GM21367 (cell line): ENCODE data around the gene GPHA2.

ENCODE experiments used
- ATAC-seq: cut with Tn5 transposase; IDR thresholded peaks from one replicate; pipeline ENCODE4 v1.9.1; 2021; ENCODE audit not compliant: unreplicated experiment

The GPHA2 gene

GRCh38 chr11:64911689-64912088 is 24.0 kb downstream of the GPHA2 start:
- ATAC-seq: no peak

- no peak for ATAC-seq
These were observed 24.6 kb downstream of the GPHA2 start for GRCh38 chr11:64911142-64911541.

GRCh38 chr11:64910451-64911093 is 25.1 kb downstream of the GPHA2 start:
- no peak for ATAC-seq

- ATAC-seq: no peak
These were observed 25.9 kb downstream of the GPHA2 start for GRCh38 chr11:64909653-64910343.

- ATAC-seq: no peak
These were observed 26.9 kb downstream of the GPHA2 start for GRCh38 chr11:64908766-64909165.

GRCh38 chr11:64906314-64906635 is 29.4 kb downstream of the GPHA2 start:
- ATAC-seq: no peak

GRCh38 chr11:64905516-64906313 is 30.0 kb downstream of the GPHA2 start:
- no peak for ATAC-seq

- ATAC-seq: no peak
These were observed 32.3 kb downstream of the GPHA2 start for GRCh38 chr11:64903291-64903833.

- ATAC-seq: no peak
These were observed 33.4 kb downstream of the GPHA2 start for GRCh38 chr11:64902102-64902900.

- no peak for ATAC-seq
These were observed 34.9 kb downstream of the GPHA2 start for GRCh38 chr11:64900774-64901173.

- no peak for ATAC-seq
These were observed 35.4 kb downstream of the GPHA2 start for GRCh38 chr11:64900263-64900678.

GRCh38 chr11:64898541-64898940 is 37.2 kb downstream of the GPHA2 start:
- ATAC-seq: no peak

GRCh38 chr11:64898076-64898445 is 37.6 kb downstream of the GPHA2 start:
- ATAC-seq: no peak

- no peak for ATAC-seq
These were observed 38.2 kb downstream of the GPHA2 start for GRCh38 chr11:64897381-64898075.

- ATAC-seq: no peak
These were observed 39.2 kb downstream of the GPHA2 start for GRCh38 chr11:64896448-64897022.

GRCh38 chr11:64894812-64895452 is 40.8 kb downstream of the GPHA2 start:
- ATAC-seq: no peak

- no peak for ATAC-seq
These were observed 41.5 kb downstream of the GPHA2 start for GRCh38 chr11:64894070-64894811.

- no peak for ATAC-seq
These were observed 42.3 kb downstream of the GPHA2 start for GRCh38 chr11:64893194-64894069.
